CD14-positive monocyte (primary cell): ENCODE measurements around the gene HMX2. TPM values are rescaled to one million over a fixed set of nuclear protein-coding genes. Genes with fewer than 3 reads are reported as not detected.

Experiments
- DNase-seq, 3 donors: peaks; one replicate each; pipeline ENCODE4 v3.0.0-alpha.2; 2011 to 2022
- H2AFZ ChIP-seq: 2 replicates; pipeline ENCODE4 v1.6.0; 2012; ENCODE audit warnings: mild to moderate bottlenecking, low read depth, low read length, inconsistent platforms; ENCODE audit not compliant: insufficient read depth, poor library complexity, severe bottlenecking
- H3K27ac ChIP-seq, 2 donors: 1 replicate in 1 of 2; 2 replicates in 1 of 2; pipeline ENCODE4 v1.5.1; 2012 to 2013; ENCODE audit warnings: low read length in 2 of 2, control low read depth in 1 of 2, inconsistent platforms in 1 of 2, low read depth in 1 of 2, mild to moderate bottlenecking in 1 of 2
- H3K27me3 ChIP-seq, 2 donors: one replicate each; pipeline versions ENCODE4 v1.6.0 to v1.6.1; 2011 to 2013; ENCODE audit warnings: low read length in 2 of 2; ENCODE audit not compliant: control insufficient read depth in 2 of 2, insufficient read depth in 2 of 2
- H3K36me3 ChIP-seq, 2 donors: replicated peaks in 1 of 2; 1 replicate in 1 of 2; 2 replicates in 1 of 2; pipeline versions ENCODE4 v1.5.1 to v1.6.1; 2012 to 2013; ENCODE audit warnings: low read length in 2 of 2, control low read depth in 1 of 2, inconsistent platforms in 1 of 2, mild to moderate bottlenecking in 1 of 2; ENCODE audit not compliant: insufficient read depth in 2 of 2, control insufficient read depth in 1 of 2
- H3K4me1 ChIP-seq, 2 donors: 1 replicate in 1 of 2; 2 replicates in 1 of 2; pipeline versions ENCODE4 v1.5.1 to v1.6.1; 2012 to 2013; ENCODE audit warnings: low read length in 2 of 2, control low read depth in 1 of 2, inconsistent platforms in 1 of 2, mild to moderate bottlenecking in 1 of 2, moderate library complexity in 1 of 2; ENCODE audit not compliant: insufficient read depth in 2 of 2, control insufficient read depth in 1 of 2
- H3K4me2 ChIP-seq: replicated peaks from 2 replicates; pipeline ENCODE3; 2012; ENCODE audit warnings: low read length, moderate library complexity, mild to moderate bottlenecking; ENCODE audit not compliant: poor library complexity, severe bottlenecking; ENCODE audit errors: extremely low read depth
- H3K4me3 ChIP-seq, 3 experiments: fragments of 200-600 bp in 1 of 3; sonication (generic) in 1 of 3; replicated peaks in 1 of 3; 1 replicate in 2 of 3; 2 replicates in 1 of 3; pipeline ENCODE4 v1.5.1; 2011 to 2013; ENCODE audit warnings: low read length in 3 of 3, mild to moderate bottlenecking in 3 of 3, control low read depth in 2 of 3, low read depth in 2 of 3, inconsistent platforms in 1 of 3, moderate library complexity in 1 of 3
- H3K79me2 ChIP-seq: 2 replicates; pipeline ENCODE4 v1.6.0; 2012; ENCODE audit warnings: mild to moderate bottlenecking, control low read depth, inconsistent platforms, low read length, moderate library complexity; ENCODE audit not compliant: insufficient read depth
- H3K9ac ChIP-seq: 2 replicates; pipeline ENCODE4 v1.6.0; 2017; ENCODE audit warnings: low read length, mild to moderate bottlenecking; ENCODE audit not compliant: insufficient read depth, poor library complexity, severe bottlenecking
- H3K9me3 ChIP-seq, 2 donors: replicated peaks in 1 of 2; 1 replicate in 1 of 2; 2 replicates in 1 of 2; pipeline versions ENCODE4 v1.5.1 to v1.6.1; 2012 to 2013; ENCODE audit warnings: low read length in 2 of 2, control low read depth in 1 of 2; ENCODE audit not compliant: control insufficient read depth in 1 of 2, insufficient read depth in 1 of 2
- H4K20me1 ChIP-seq: 2 replicates; pipeline ENCODE4 v1.6.0; 2012; ENCODE audit warnings: mild to moderate bottlenecking, low read length, control low read depth, moderate library complexity; ENCODE audit not compliant: insufficient read depth
- H3K27ac Mint-ChIP-seq, 7 donors: one replicate each; pipeline ENCODE4 v1.8.0; 2020; ENCODE audit warnings: mild to moderate bottlenecking in 7 of 7, mixed read lengths in 7 of 7, moderate library complexity in 6 of 7, inconsistent platforms in 2 of 7
- H3K27me3 Mint-ChIP-seq, 3 donors: one replicate each; pipeline ENCODE4 v1.8.0; 2021 to 2022; ENCODE audit warnings: low read depth in 3 of 3, mild to moderate bottlenecking in 3 of 3, mixed read lengths in 3 of 3, moderate library complexity in 3 of 3, inconsistent platforms in 1 of 3
- H3K36me3 Mint-ChIP-seq, 2 donors: one replicate each; pipeline ENCODE4 v1.8.0; 2020; ENCODE audit warnings: mixed read lengths in 2 of 2, inconsistent platforms in 1 of 2, mild to moderate bottlenecking in 1 of 2
- H3K4me1 Mint-ChIP-seq: one replicate; pipeline ENCODE4 v1.8.0; 2020; ENCODE audit warnings: mild to moderate bottlenecking, mixed read lengths
- H3K4me3 Mint-ChIP-seq, 2 donors: one replicate each; pipeline ENCODE4 v1.8.0; 2020; ENCODE audit warnings: mild to moderate bottlenecking in 2 of 2, mixed read lengths in 2 of 2, moderate library complexity in 1 of 2
- H3K9me3 Mint-ChIP-seq, 7 donors: one replicate each; pipeline ENCODE4 v1.8.0; 2020 to 2022; ENCODE audit warnings: mixed read lengths in 7 of 7, mild to moderate bottlenecking in 6 of 7, moderate library complexity in 6 of 7, inconsistent platforms in 2 of 7
- CTCF ChIP-seq: fragments of 200-600 bp; IDR thresholded peaks from one replicate; pipeline ENCODE4 v1.8.0; 2022; ENCODE audit warnings: antibody characterized with exemption, mild to moderate bottlenecking
- whole genome bisulfite sequencing: methylation state at CpG from one replicate; pipeline ENCODE4 v1.1.5; 2013; ENCODE audit warnings: missing lambda C conversion rate; ENCODE audit not compliant: insufficient coverage; 5-methylcytosine and 5-hydroxymethylcytosine counted together
- intact Hi-C, 2 donors: fragments of 100-400 bp; cut with micrococcal nuclease; formaldehyde crosslinking; loops; one replicate each; pipeline versions ENCODE4 v1.15.0 to v1.15.1; 2023
- polyA plus RNA-seq, 3 donors: library from polyadenylated mRNA; depleted of rRNA in 1 of 3; unstranded in 2 of 3; stranded (reverse) in 1 of 3; fragments of 300-500 nt in 2 of 3; fragments of >200 nt in 1 of 3; fragmentation: Illumina TruSeq in 2 of 3; gene quantifications; 1 replicate in 2 of 3; 2 replicates in 1 of 3; pipeline ENCODE4 v1.2.3, GENCODE V29; 2012 to 2021

Gene HMX2
- polyA plus RNA-seq, 3 donors = not detected

- H3K4me3 ChIP-seq = no peak overlapping the region
- Mint-ChIP-seq H3K4me3 (no peak overlapping the region), H3K27ac (no peak overlapping the region), H3K27me3 (peaks cover 2 to 19% (median 15%) of the 10 kb centered on the region in 3 donors), H3K9me3 (peaks cover 0 to 13% (median 2%) of the 10 kb centered on the region in 7 donors), H3K4me1 (no peaks in the 10 kb centered on the region), H3K36me3 (no peaks in the 10 kb centered on the region)
- intact Hi-C loops = no loop called here
- no peak overlapping the region for H2AFZ ChIP-seq
- H3K4me1 ChIP-seq = no peaks in the 10 kb centered on the region
- H3K4me2 ChIP-seq = no peak overlapping the region
- no peak for TF ChIP-seq CTCF
- no peaks in the 10 kb centered on the region for H3K79me2 ChIP-seq
- no peaks in the 10 kb centered on the region for H3K36me3 ChIP-seq
- H3K9me3 ChIP-seq = no peaks in the 10 kb centered on the region
- DNase-seq = no peak
- H3K27me3 ChIP-seq = no peaks in the 10 kb centered on the region
- no peaks in the 10 kb centered on the region for H4K20me1 ChIP-seq
- 88% methylated on average over 6 of the region's 9 CpGs for WGBS
- no peak overlapping the region for H3K9ac ChIP-seq
- no peak overlapping the region for H3K27ac ChIP-seq
Measured at GRCh38 chr10:123103944-123104343, 44.0 kb upstream of the HMX2 start.

- DNase-seq = no peak
- intact Hi-C loops = no loop called here
- Histone ChIP-seq H3K9ac (no peak overlapping the region), H4K20me1 (no peaks in the 10 kb centered on the region), H3K4me3 (no peak overlapping the region), H3K27me3 (peaks cover 0 to 8% of the 10 kb centered on the region in 2 donors), H3K4me1 (no peaks in the 10 kb centered on the region), H3K36me3 (no peaks in the 10 kb centered on the region), H3K9me3 (no peaks in the 10 kb centered on the region), H3K27ac (no peak overlapping the region), H3K79me2 (no peaks in the 10 kb centered on the region), H2AFZ (no peak overlapping the region), H3K4me2 (no peak overlapping the region)
- TF ChIP-seq CTCF = no peak
- H3K4me3 Mint-ChIP-seq = no peak overlapping the region
- no peaks in the 10 kb centered on the region for H3K36me3 Mint-ChIP-seq
- WGBS = 90% methylated on average over 2 of the region's 7 CpGs
- peaks cover 0 to 9% (median 2%) of the 10 kb centered on the region in 7 donors for H3K9me3 Mint-ChIP-seq
- no peaks in the 10 kb centered on the region for H3K4me1 Mint-ChIP-seq
- H3K27ac Mint-ChIP-seq = no peak overlapping the region
- H3K27me3 Mint-ChIP-seq = peaks cover 13 to 36% (median 18%) of the 10 kb centered on the region in 3 donors
Measured at GRCh38 chr10:123109466-123109865, 38.5 kb upstream of the HMX2 start.
